K562 treated with DMSO at 1 percent for 48 hours (cell line): Measurements from ENCODE around the gene RGPD4. TPM values are rescaled to one million over a fixed set of nuclear protein-coding genes. Genes with fewer than 3 reads are reported as not detected.

Experiments
- total RNA-seq: library from RNA; unstranded; fragments of 300-600 nt; gene quantifications from 2 replicates; pipeline ENCODE4 v1.2.3, GENCODE V29; 2022; ENCODE audit warnings: low replicate concordance; ENCODE audit errors: extremely low read depth

RGPD4 gene
- not detected in 2 replicates for total RNA-seq

GRCh38 chr2:107826749-107827148, at the start of gene RGPD4:
RGPD4 (plus strand) TSS chr2:107826892; CDS start chr2:107827014, 122 bp downstream.

Other genes with a start within 250 kb of the RGPD4 start
- gene SLC5A7, start 159.6 kb downstream of the RGPD4 start, total RNA-seq = not detected in 2 replicates